Sigmoid colon (tissue), 4 donors: ENCODE data around the gene TPRKB.

Experiments used
- CTCF ChIP-seq, 4 experiments: fragments of 450-650 bp in 3 of 4; fragments of 200-600 bp in 1 of 4; IDR thresholded peaks; one replicate each; pipeline ENCODE4 v1.5.1; 2016 to 2019; ENCODE audit warnings: antibody characterized with exemption in 4 of 4, mild to moderate bottlenecking in 3 of 4, moderate library complexity in 2 of 4
- EP300 ChIP-seq, 4 donors: sonication (generic); formaldehyde crosslinking; IDR thresholded peaks; one replicate each; pipeline ENCODE4 v1.6.1; 2017; ENCODE audit warnings: antibody characterized with exemption in 4 of 4
- POLR2A ChIP-seq, 2 donors: fragments of 450-650 bp; IDR thresholded peaks; one replicate each; pipeline ENCODE4 v1.6.1; 2016; ENCODE audit warnings: antibody characterized with exemption in 2 of 2, mild to moderate bottlenecking in 2 of 2, moderate library complexity in 2 of 2
- POLR2AphosphoS5 ChIP-seq, 4 donors: sonication (generic); formaldehyde crosslinking; IDR thresholded peaks; one replicate each; pipeline ENCODE4 v1.6.1; 2017; ENCODE audit warnings: antibody characterized with exemption in 4 of 4

- no peak for TF ChIP-seq POLR2AphosphoS5 (IDR thresholded peaks at IDR 0.05)
- TF ChIP-seq CTCF (IDR thresholded peaks at IDR 0.05): no peak
- no peak for TF ChIP-seq POLR2A (IDR thresholded peaks at IDR 0.05)
- no peak for TF ChIP-seq EP300 (IDR thresholded peaks at IDR 0.05)
These were observed 19.9 kb downstream of the TPRKB start for GRCh38 chr2:73717251-73717606.
